Esophagus mucosa (tissue), 1 donor: ENCODE data around the gene ABCB4. TPM values are rescaled to one million over a fixed set of nuclear protein-coding genes. Genes with fewer than 3 reads are reported as not detected.
A peak's percentile ranks its signal among the peaks of the same experiment; 100 is the strongest.

Experiments used
- ATAC-seq: fragments of 200-7000 bp; cut with Tn5 transposase; one replicate; pipeline ENCODE4 v1.9.1; 2020
- total RNA-seq: library from RNA; stranded (reverse); gene quantifications from one replicate; pipeline ENCODE4 v1.2.4, GENCODE V29; 2023
- donor health status: DM: yes; HTN: yes; CAD: no.

The ABCB4 gene
- 0.20 TPM for total RNA-seq

- ATAC-seq, result peak; percentile 42
Measured at GRCh38 chr7:87475359-87476178, at the start of gene ABCB4. TSS of gene ABCB4 (minus strand) at chr7:87475680. CDS start at chr7:87475465, 215 bp downstream.

- no peak for ATAC-seq
Measured at GRCh38 chr7:87518735-87519134, 43.3 kb upstream of the ABCB4 start.

- ATAC-seq, result no peak
Measured at GRCh38 chr7:87517891-87518290, 42.4 kb upstream of the ABCB4 start.

GRCh38 chr7:87517136-87517815 lies 41.8 kb upstream of the ABCB4 start:
- no peak for ATAC-seq

GRCh38 chr7:87513735-87514335 lies 38.4 kb upstream of the ABCB4 start:
- ATAC-seq, result no peak

GRCh38 chr7:87512906-87513305 lies 37.4 kb upstream of the ABCB4 start:
- ATAC-seq, result no peak

- no peak for ATAC-seq
Measured at GRCh38 chr7:87511510-87511909, 36.0 kb upstream of the ABCB4 start.

GRCh38 chr7:87510411-87510875 lies 35.0 kb upstream of the ABCB4 start:
- no peak for ATAC-seq

- no peak for ATAC-seq
Measured at GRCh38 chr7:87507446-87507845, 32.0 kb upstream of the ABCB4 start.

- ATAC-seq, result no peak
Measured at GRCh38 chr7:87506246-87507180, 31.0 kb upstream of the ABCB4 start.

- no peak for ATAC-seq
Measured at GRCh38 chr7:87505557-87506245, 30.2 kb upstream of the ABCB4 start.

- no peak for ATAC-seq
Measured at GRCh38 chr7:87505122-87505521, 29.6 kb upstream of the ABCB4 start.

- no peak for ATAC-seq
Measured at GRCh38 chr7:87499494-87499893, 24.0 kb upstream of the ABCB4 start.

GRCh38 chr7:87498893-87499292 lies 23.4 kb upstream of the ABCB4 start:
- ATAC-seq, result no peak

GRCh38 chr7:87497482-87497881 lies 22.0 kb upstream of the ABCB4 start:
- no peak for ATAC-seq

- no peak for ATAC-seq
Measured at GRCh38 chr7:87495366-87495765, 19.9 kb upstream of the ABCB4 start.

- no peak for ATAC-seq
Measured at GRCh38 chr7:87494454-87494853, 19.0 kb upstream of the ABCB4 start.

GRCh38 chr7:87483131-87483530 lies 7.7 kb upstream of the ABCB4 start:
- no peak for ATAC-seq

GRCh38 chr7:87482115-87482514 lies 6.6 kb upstream of the ABCB4 start:
- no peak for ATAC-seq

- ATAC-seq, result no peak
Measured at GRCh38 chr7:87480386-87480785, 4.9 kb upstream of the ABCB4 start.

- no peak for ATAC-seq
Measured at GRCh38 chr7:87479951-87480350, 4.5 kb upstream of the ABCB4 start.

- no peak for ATAC-seq
Measured at GRCh38 chr7:87476179-87476557, 688 bp upstream of the ABCB4 start.
